ENCODE results near the gene ERCC1.

DNA sequence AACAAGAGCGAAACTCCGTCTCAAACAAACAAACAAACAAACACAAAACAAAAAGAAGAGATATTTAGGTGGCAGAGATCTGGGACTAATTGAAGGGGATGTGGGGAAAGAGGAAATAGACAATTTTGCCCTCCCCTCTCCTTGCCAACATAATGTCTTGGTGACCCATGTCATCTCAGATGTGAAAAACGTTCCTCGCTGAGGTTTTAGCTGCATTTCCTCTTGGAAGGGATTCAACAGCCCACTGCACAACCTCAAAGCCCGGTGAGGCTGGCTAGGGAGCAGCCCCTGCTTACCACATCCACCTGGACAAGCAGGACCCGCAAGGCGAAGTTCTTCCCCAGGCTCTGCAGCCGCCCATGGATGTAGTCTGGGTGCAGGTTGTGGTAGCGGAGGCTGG lies 4.9 kb downstream of the ERCC1 start:
- TF ChIP-seq, protein P1, sequence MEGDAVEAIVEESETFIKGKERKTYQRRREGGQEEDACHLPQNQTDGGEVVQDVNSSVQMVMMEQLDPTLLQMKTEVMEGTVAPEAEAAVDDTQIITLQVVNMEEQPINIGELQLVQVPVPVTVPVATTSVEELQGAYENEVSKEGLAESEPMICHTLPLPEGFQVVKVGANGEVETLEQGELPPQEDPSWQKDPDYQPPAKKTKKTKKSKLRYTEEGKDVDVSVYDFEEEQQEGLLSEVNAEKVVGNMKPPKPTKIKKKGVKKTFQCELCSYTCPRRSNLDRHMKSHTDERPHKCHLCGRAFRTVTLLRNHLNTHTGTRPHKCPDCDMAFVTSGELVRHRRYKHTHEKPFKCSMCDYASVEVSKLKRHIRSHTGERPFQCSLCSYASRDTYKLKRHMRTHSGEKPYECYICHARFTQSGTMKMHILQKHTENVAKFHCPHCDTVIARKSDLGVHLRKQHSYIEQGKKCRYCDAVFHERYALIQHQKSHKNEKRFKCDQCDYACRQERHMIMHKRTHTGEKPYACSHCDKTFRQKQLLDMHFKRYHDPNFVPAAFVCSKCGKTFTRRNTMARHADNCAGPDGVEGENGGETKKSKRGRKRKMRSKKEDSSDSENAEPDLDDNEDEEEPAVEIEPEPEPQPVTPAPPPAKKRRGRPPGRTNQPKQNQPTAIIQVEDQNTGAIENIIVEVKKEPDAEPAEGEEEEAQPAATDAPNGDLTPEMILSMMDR (IDR thresholded peaks at IDR 0.05) = no peak
- TF ChIP-seq POLR2A (IDR thresholded peaks at IDR 0.05) (no peak), POLR2AphosphoS5 (IDR thresholded peaks at IDR 0.05; ENCODE audit: insufficient read depth in 1 of 2, low read depth in 1 of 2) (no peak)

Measured in vagina (tissue), 2 donors.